Bronchial epithelial cell (primary cell): ENCODE data around the gene CHIC2. TPM values are rescaled to one million over a fixed set of nuclear protein-coding genes. Genes with fewer than 3 reads are reported as not detected.

Source experiments
- DNase-seq: peaks from one replicate; pipeline ENCODE4 v3.0.0-alpha.2; 2010; ENCODE audit warnings: low read depth
- FAIRE-seq: peaks from 2 replicates; lab custom pipeline; 2011; peaks lifted over from hg19 to GRCh38; lab: Jason Lieb, UNC
- H3K27me3 ChIP-seq: 2 replicates; pipeline ENCODE4 v1.5.1; 2011; ENCODE audit warnings: low read length; ENCODE audit not compliant: control insufficient read depth, insufficient read depth
- H3K36me3 ChIP-seq: 2 replicates; pipeline ENCODE4 v1.5.1; 2011; ENCODE audit warnings: low read length; ENCODE audit not compliant: control insufficient read depth, insufficient read depth
- H3K4me3 ChIP-seq: 2 replicates; pipeline ENCODE4 v1.5.1; 2011; ENCODE audit warnings: mild to moderate bottlenecking, low read depth, low read length, control low read depth
- CTCF ChIP-seq: IDR thresholded peaks from 2 replicates; pipeline ENCODE4 v1.5.1; 2011; ENCODE audit warnings: mild to moderate bottlenecking, moderate library complexity, low read length, control low read depth, inconsistent platforms; ENCODE audit not compliant: insufficient read depth, severe bottlenecking
- total RNA-seq: library from RNA; depleted of rRNA; stranded (reverse); fragments of >200 nt; gene quantifications from 2 replicates; pipeline ENCODE4 v1.2.1, GENCODE V29; 2014

CHIC2 gene
- total RNA-seq, 1 donor from 2014 or later, result 36.1 TPM

DNA sequence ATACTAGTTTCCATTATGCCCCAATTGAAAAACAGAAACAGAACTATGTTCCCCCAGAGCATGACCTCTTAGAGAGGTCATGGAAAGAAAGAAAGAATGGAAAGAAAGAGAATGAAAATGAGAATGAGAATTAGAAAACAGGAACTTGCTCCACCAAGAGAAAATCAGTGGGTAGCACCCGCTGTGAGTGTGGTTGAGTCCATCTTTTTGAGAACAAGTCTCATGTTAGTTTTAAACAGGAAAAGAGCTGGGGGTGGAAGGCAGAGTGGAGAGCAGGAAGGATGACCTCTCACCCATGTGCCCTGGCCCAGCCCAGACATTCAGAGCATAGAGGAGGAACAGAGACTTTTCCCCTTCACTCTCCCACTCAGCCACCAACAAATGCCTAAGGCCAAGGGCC lies 40.5 kb upstream of the CHIC2 start:
- no peak for DNase-seq

DNA sequence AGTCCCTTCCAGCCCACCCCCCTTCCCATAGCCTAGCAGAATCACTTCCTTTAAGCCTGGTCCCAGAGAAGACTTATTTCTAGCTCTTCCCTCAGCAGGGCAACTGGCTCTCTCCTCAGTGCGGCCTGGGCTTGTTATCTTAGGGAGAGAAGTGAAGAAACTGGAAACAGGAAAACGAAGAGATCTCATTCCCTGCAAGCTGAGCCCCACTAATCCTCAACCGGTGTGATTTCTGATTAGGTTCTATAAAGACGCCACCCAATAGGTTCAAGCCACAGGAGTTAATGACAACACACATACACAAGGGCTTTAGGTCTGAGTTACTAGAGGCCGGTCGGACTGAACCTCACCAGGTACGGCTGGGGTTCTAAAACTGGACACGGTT lies 38.8 kb upstream of the CHIC2 start:
- no peaks in the 10 kb centered on the region for H3K36me3 ChIP-seq
- FAIRE-seq (no peak), DNase-seq (no peak)
- H3K4me3 ChIP-seq, result no peak overlapping the region
- H3K27me3 ChIP-seq, result peaks cover 69% of the 10 kb centered on the region
- TF ChIP-seq CTCF, result no peak

More for the DNA sequence above, 40.5 kb upstream of the CHIC2 start:
- Histone ChIP-seq H3K36me3 (no peaks in the 10 kb centered on the region), H3K27me3 (peaks cover 68% of the 10 kb centered on the region), H3K4me3 (no peak overlapping the region)
- no peak for FAIRE-seq
- no peak for TF ChIP-seq CTCF

DNA sequence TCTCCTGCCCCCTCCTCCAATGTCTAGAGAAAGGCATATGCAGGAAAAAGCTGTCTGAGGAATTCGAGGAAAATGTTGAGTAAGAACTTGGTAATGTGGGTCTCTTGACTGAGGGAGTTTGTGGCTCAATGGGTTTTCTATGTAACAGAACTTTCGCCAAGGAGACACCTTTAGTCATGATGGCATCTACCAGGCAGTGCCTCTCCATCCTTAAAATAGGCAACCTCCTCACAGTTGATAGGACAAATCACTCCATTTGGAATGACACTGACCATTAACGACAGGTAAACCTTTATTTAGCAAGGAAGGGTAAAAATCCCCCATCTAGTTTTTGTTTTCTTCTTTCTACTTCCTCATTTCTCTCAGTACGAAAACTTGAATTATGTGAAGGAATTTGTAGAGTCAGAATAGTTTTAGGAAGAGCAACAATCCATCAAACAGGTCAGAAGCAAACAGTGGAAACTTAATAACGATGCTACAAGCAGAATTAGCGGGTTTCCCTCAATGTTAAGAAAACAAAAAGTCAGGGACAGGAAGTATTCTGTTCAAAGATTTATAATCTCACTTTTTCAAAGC lies 38.2 kb upstream of the CHIC2 start:
- no peak for TF ChIP-seq CTCF
- DNase-seq (no peak), FAIRE-seq (no peak)
- Histone ChIP-seq H3K4me3 (no peak overlapping the region), H3K27me3 (peaks cover 68% of the 10 kb centered on the region), H3K36me3 (no peaks in the 10 kb centered on the region)

GRCh38 chr4:54101190-54102041 lies 37.0 kb upstream of the CHIC2 start:
- no peaks in the 10 kb centered on the region for H3K36me3 ChIP-seq
- DNase-seq (no peak), FAIRE-seq (no peak)
- H3K4me3 ChIP-seq, result no peak overlapping the region
- no peak for TF ChIP-seq CTCF
- peaks cover 68% of the 10 kb centered on the region for H3K27me3 ChIP-seq

- H3K4me3 ChIP-seq, result no peak overlapping the region
These were observed 36.3 kb upstream of the CHIC2 start for GRCh38 chr4:54100595-54101189.

More at GRCh38 chr4:54100595-54101189, 36.3 kb upstream of the CHIC2 start:
- no peak for DNase-seq
- peaks cover 69% of the 10 kb centered on the region for H3K27me3 ChIP-seq
- TF ChIP-seq CTCF, result no peak
- FAIRE-seq, result no peak
- H3K36me3 ChIP-seq, result no peaks in the 10 kb centered on the region
